Measurements from ENCODE around the gene AGAP3. TPM values are rescaled to one million over a fixed set of nuclear protein-coding genes. Genes with fewer than 3 reads are reported as not detected.

The AGAP3 gene
- polyA plus RNA-seq, 1 of the 3 experiments (the other 2 are of a cell fraction), result 126 TPM

DNA sequence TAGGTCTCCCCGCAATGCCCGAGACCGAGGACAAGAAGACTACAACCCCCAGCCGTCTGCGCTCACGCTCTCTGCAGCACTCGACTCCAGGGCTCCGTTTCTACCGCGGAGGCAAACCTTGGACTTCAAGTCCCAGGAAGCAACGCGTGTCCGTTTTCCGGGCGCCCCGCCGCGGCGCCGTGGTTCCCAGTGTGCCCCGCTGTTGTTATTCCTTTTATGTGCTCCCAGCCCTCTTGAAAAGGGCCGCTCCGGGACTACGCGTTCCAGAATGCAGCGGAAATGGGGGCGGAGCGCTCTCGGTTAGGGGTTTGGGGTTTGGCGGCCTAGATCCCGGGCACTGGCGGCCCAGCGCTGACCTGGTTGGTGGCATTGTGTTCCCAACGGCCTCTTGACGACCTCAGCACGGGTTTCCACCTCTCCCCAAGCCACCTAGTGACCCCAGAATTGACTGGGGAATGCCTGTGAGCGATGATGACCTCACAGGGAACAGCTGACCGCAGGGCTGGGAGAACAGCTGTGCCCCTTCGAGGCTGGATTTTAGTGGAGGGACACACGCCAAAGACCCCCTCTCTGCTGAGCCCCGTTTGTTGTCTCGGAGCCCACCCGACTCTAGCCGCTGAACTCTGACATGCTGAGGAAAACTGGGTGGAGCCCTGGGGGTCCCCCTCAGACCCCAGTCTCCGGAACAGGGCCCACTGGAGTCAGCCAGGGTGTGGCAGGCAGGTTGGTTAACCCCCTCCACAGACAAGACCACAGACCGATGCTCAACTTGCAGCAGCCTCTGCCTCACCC lies 28.1 kb upstream of the AGAP3 start:
- ChIA-PET CTCF (interaction anchor here (0.6 to 12.2 kb wide), 17 partner anchors 9 to 160 kb away, joined by 3 to 126 read pairs (median 4); partner anchors contain the start of genes ABCB8, ASIC3, FASTK and TMUB1), POLR2A (interaction anchor here (0.8 to 2.3 kb wide), 6 partner anchors 11 to 27 kb away, joined by 3 to 11 read pairs (median 3); partner anchors contain the start of genes AGAP3, ASIC3, FASTK and TMUB1)
- peak overlapping the region; percentile 85 for H3K4me2 ChIP-seq
- peaks cover 55% of the 10 kb centered on the region for H3K79me2 ChIP-seq (ENCODE audit: insufficient read depth)
- H3K4me1 ChIP-seq (ENCODE audit: control insufficient read depth in 1 of 2, insufficient read depth in 2 of 2, low read depth in 1 of 2, low read length in 1 of 2), result peaks cover 28 to 52% of the 10 kb centered on the region in 2 experiments
- no peaks in the 10 kb centered on the region for H3K27me3 ChIP-seq (ENCODE audit: insufficient read depth)
- peak overlapping the region; percentile 76 for H2AFZ ChIP-seq (ENCODE audit: low read depth)
- WGBS (ENCODE audit: low lambda C conversion rate), result 3% methylated on average over 41 of the region's 46 CpGs
- H3F3A ChIP-seq (replicated peaks; ENCODE audit: insufficient read depth), result peaks cover 3% of the 10 kb centered on the region
- peak; percentile 99 for DNase-seq
- no peaks in the 10 kb centered on the region for H3K9me3 ChIP-seq
- no peaks in the 10 kb centered on the region for H3K9me2 ChIP-seq
- peak overlapping the region; percentile 95 to 99 for H3K27ac ChIP-seq (ENCODE audit: low read depth in 2 of 2, low read length in 1 of 2)
- H3K4me3 ChIP-seq (ENCODE audit: low read depth in 2 of 2, low read length in 1 of 2), result peak overlapping the region; percentile 66 to 99
- H3K36me3 ChIP-seq (replicated peaks in 1 of 2; ENCODE audit: control insufficient read depth in 1 of 2, insufficient read depth in 2 of 2, low read length in 1 of 2), result peaks cover 14 to 39% of the 10 kb centered on the region in 2 experiments
- peaks cover 25% of the 10 kb centered on the region for H4K20me1 ChIP-seq (ENCODE audit: insufficient read depth)
- peak overlapping the region; percentile 84 for H3K9ac ChIP-seq
- TF ChIP-seq TAF1 (IDR thresholded peaks at IDR 0.05; ENCODE audit: borderline replicate concordance, low read depth, low read length) (0 out of 2 replicates have a peak, but pooled peaks have one; percentile 31), FOSL2 (IDR thresholded peaks at IDR 0.05; ENCODE audit: borderline replicate concordance, low read depth) (no peak), MEF2A (IDR thresholded peaks at IDR 0.05; ENCODE audit: borderline replicate concordance, low read depth) (no peak), RXRA (IDR thresholded peaks at IDR 0.05; ENCODE audit: borderline replicate concordance, low read depth) (no peak; the same call in 1 of the 2 replicates), FOXM1 (IDR thresholded peaks at IDR 0.05; ENCODE audit: low read depth) (no peak), EP300 (IDR thresholded peaks at IDR 0.05; ENCODE audit: borderline replicate concordance in 1 of 2, low read depth in 1 of 2, low read length in 1 of 2) (no peak), RFX5 (IDR thresholded peaks at IDR 0.05; ENCODE audit: low read length) (no peak), NFIC (IDR thresholded peaks at IDR 0.05; ENCODE audit: borderline replicate concordance) (no peak), GATA2 (CRISPR knock-in tag; IDR thresholded peaks at IDR 0.05) (no peak), RAD21 (IDR thresholded peaks at IDR 0.05; ENCODE audit: low read length) (no peak), MXI1 (IDR thresholded peaks at IDR 0.05; ENCODE audit: low read depth, low read length) (peak; percentile 63; the same call in 1 of the 2 replicates), YY1 (IDR thresholded peaks at IDR 0.05; ENCODE audit: low read depth) (peak; percentile 61; the same call in 1 of the 2 replicates), POLR2AphosphoS5 (IDR thresholded peaks at IDR 0.05; ENCODE audit: low read depth, low read length) (no peak; the same call in 1 of the 2 replicates), CHD2 (IDR thresholded peaks at IDR 0.05; ENCODE audit: low read length, partially characterized antibody) (peak; percentile 88), ELF1 (IDR thresholded peaks at IDR 0.05) (peak; percentile 96), TCF12 (IDR thresholded peaks at IDR 0.05) (0 out of 2 replicates have a peak, but pooled peaks have one; percentile 7), JUND (IDR thresholded peaks at IDR 0.05) (no peak)
- TF ChIP-seq, protein P1, sequence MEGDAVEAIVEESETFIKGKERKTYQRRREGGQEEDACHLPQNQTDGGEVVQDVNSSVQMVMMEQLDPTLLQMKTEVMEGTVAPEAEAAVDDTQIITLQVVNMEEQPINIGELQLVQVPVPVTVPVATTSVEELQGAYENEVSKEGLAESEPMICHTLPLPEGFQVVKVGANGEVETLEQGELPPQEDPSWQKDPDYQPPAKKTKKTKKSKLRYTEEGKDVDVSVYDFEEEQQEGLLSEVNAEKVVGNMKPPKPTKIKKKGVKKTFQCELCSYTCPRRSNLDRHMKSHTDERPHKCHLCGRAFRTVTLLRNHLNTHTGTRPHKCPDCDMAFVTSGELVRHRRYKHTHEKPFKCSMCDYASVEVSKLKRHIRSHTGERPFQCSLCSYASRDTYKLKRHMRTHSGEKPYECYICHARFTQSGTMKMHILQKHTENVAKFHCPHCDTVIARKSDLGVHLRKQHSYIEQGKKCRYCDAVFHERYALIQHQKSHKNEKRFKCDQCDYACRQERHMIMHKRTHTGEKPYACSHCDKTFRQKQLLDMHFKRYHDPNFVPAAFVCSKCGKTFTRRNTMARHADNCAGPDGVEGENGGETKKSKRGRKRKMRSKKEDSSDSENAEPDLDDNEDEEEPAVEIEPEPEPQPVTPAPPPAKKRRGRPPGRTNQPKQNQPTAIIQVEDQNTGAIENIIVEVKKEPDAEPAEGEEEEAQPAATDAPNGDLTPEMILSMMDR (IDR thresholded peaks at IDR 0.05), result no peak
- TF ChIP-seq, protein P2, sequence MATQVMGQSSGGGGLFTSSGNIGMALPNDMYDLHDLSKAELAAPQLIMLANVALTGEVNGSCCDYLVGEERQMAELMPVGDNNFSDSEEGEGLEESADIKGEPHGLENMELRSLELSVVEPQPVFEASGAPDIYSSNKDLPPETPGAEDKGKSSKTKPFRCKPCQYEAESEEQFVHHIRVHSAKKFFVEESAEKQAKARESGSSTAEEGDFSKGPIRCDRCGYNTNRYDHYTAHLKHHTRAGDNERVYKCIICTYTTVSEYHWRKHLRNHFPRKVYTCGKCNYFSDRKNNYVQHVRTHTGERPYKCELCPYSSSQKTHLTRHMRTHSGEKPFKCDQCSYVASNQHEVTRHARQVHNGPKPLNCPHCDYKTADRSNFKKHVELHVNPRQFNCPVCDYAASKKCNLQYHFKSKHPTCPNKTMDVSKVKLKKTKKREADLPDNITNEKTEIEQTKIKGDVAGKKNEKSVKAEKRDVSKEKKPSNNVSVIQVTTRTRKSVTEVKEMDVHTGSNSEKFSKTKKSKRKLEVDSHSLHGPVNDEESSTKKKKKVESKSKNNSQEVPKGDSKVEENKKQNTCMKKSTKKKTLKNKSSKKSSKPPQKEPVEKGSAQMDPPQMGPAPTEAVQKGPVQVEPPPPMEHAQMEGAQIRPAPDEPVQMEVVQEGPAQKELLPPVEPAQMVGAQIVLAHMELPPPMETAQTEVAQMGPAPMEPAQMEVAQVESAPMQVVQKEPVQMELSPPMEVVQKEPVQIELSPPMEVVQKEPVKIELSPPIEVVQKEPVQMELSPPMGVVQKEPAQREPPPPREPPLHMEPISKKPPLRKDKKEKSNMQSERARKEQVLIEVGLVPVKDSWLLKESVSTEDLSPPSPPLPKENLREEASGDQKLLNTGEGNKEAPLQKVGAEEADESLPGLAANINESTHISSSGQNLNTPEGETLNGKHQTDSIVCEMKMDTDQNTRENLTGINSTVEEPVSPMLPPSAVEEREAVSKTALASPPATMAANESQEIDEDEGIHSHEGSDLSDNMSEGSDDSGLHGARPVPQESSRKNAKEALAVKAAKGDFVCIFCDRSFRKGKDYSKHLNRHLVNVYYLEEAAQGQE (IDR thresholded peaks at IDR 0.05; ENCODE audit: low read depth, low read length), result 0 out of 2 replicates have a peak, but pooled peaks have one; percentile 32
- TF ChIP-seq, protein P3, sequence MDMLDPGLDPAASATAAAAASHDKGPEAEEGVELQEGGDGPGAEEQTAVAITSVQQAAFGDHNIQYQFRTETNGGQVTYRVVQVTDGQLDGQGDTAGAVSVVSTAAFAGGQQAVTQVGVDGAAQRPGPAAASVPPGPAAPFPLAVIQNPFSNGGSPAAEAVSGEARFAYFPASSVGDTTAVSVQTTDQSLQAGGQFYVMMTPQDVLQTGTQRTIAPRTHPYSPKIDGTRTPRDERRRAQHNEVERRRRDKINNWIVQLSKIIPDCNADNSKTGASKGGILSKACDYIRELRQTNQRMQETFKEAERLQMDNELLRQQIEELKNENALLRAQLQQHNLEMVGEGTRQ (IDR thresholded peaks at IDR 0.05; ENCODE audit: borderline replicate concordance, low read depth, low read length), result no peak; the same call in 1 of the 2 replicates
- TF ChIP-seq, protein P4, sequence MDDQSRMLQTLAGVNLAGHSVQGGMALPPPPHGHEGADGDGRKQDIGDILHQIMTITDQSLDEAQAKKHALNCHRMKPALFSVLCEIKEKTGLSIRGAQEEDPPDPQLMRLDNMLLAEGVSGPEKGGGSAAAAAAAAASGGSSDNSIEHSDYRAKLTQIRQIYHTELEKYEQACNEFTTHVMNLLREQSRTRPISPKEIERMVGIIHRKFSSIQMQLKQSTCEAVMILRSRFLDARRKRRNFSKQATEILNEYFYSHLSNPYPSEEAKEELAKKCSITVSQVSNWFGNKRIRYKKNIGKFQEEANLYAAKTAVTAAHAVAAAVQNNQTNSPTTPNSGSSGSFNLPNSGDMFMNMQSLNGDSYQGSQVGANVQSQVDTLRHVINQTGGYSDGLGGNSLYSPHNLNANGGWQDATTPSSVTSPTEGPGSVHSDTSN (IDR thresholded peaks at IDR 0.05), result peak; percentile 29; the same call in 1 of the 2 replicates
- TF ChIP-seq, protein P5, sequence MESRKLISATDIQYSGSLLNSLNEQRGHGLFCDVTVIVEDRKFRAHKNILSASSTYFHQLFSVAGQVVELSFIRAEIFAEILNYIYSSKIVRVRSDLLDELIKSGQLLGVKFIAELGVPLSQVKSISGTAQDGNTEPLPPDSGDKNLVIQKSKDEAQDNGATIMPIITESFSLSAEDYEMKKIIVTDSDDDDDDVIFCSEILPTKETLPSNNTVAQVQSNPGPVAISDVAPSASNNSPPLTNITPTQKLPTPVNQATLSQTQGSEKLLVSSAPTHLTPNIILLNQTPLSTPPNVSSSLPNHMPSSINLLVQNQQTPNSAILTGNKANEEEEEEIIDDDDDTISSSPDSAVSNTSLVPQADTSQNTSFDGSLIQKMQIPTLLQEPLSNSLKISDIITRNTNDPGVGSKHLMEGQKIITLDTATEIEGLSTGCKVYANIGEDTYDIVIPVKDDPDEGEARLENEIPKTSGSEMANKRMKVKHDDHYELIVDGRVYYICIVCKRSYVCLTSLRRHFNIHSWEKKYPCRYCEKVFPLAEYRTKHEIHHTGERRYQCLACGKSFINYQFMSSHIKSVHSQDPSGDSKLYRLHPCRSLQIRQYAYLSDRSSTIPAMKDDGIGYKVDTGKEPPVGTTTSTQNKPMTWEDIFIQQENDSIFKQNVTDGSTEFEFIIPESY (IDR thresholded peaks at IDR 0.05; ENCODE audit: borderline replicate concordance, low read depth), result no peak
- TF ChIP-seq, protein P6, sequence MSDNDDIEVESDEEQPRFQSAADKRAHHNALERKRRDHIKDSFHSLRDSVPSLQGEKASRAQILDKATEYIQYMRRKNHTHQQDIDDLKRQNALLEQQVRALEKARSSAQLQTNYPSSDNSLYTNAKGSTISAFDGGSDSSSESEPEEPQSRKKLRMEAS (IDR thresholded peaks at IDR 0.05; ENCODE audit: low read depth), result peak; percentile 75

Measured in SK-N-SH (cell line).